ENCODE measurements around the gene FAM240A. TPM values are rescaled to one million over a fixed set of nuclear protein-coding genes. Genes with fewer than 3 reads are reported as not detected.

FAM240A gene
- total and polyA plus RNA-seq, 2 experiments from 2014 or later, result 0.18 TPM; not detected in 1

- Mint-ChIP-seq H3K27me3 (ENCODE audit: insufficient read depth, low read depth, poor library complexity) (peaks cover 9% of the 10 kb centered on the region), H3K36me3 (ENCODE audit: low read depth) (no peaks in the 10 kb centered on the region), H3K4me1 (peaks cover 42% of the 10 kb centered on the region), H3K27ac (no peak overlapping the region), H3K9me3 (no peaks in the 10 kb centered on the region), H3K4me3 (no peak overlapping the region)
- no peaks in the 10 kb centered on the region for H3K9me2 ChIP-seq (ENCODE audit: insufficient read depth)
- no peaks in the 10 kb centered on the region; the same call in 1 of the 2 replicates for H3F3A ChIP-seq (replicated peaks; ENCODE audit: low read depth)
- DNase-seq (ENCODE audit: low spot score) (peak; percentile 67), ATAC-seq (no peak)
- TF ChIP-seq ZNF462 (CRISPR knock-in tag; IDR thresholded peaks at IDR 0.05) (0 out of 2 replicates have a peak, but pooled peaks have one; percentile 33), ZNF114 (CRISPR knock-in tag; IDR thresholded peaks at IDR 0.05) (no peak)
- no peak overlapping the region for H3K4me3 ChIP-seq
- peaks cover 29% of the 10 kb centered on the region for H3K4me1 ChIP-seq (ENCODE audit: insufficient read depth)
- H3K27me3 ChIP-seq (ENCODE audit: insufficient read depth), result no peaks in the 10 kb centered on the region
- no peaks in the 10 kb centered on the region for H3K79me2 ChIP-seq (replicated peaks; ENCODE audit: insufficient read depth)
- H3K36me3 ChIP-seq (ENCODE audit: insufficient read depth), result no peaks in the 10 kb centered on the region
- H3K4me2 ChIP-seq, result no peak overlapping the region
- H2AFZ ChIP-seq, result 0 out of 2 replicates have a peak overlapping the region, but pooled peaks have one; percentile 1
- no peak overlapping the region for H3K27ac ChIP-seq (ENCODE audit: low read depth)
- no peaks in the 10 kb centered on the region for H4K20me1 ChIP-seq (replicated peaks; ENCODE audit: insufficient read depth)
Observed at GRCh38 chr3:46624975-46625490, 12.7 kb downstream of the FAM240A start.

DNA sequence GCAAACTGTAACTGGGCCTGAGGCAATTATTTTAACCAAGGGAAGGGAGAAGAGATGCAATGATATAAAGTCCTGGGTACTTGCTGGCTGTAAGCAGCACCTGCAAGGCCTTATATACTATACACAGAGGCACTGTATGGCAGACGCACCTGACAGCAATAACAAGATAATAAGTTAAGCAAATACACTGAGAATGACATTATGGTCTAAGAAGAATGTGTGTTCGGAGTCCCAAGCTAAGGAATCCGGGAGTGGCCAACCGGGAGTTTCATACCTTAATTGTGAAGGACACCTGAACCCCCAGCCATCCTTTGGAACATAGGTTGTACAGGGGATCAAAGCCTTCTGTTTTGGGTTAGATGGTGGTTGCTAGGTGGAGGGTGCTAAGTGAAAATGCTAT, 13.7 kb downstream of the FAM240A start:
- H3K27ac Mint-ChIP-seq, result no peak overlapping the region
- Histone ChIP-seq H3K36me3 (ENCODE audit: insufficient read depth) (no peaks in the 10 kb centered on the region), H3K27ac (ENCODE audit: low read depth) (no peak overlapping the region), H2AFZ (no peak overlapping the region), H3K4me1 (ENCODE audit: insufficient read depth) (peaks cover 25% of the 10 kb centered on the region), H4K20me1 (replicated peaks; ENCODE audit: insufficient read depth) (no peaks in the 10 kb centered on the region), H3K27me3 (ENCODE audit: insufficient read depth) (no peaks in the 10 kb centered on the region), H3F3A (replicated peaks; ENCODE audit: low read depth) (peaks cover 5% of the 10 kb centered on the region), H3K79me2 (replicated peaks; ENCODE audit: insufficient read depth) (no peaks in the 10 kb centered on the region), H3K9me2 (ENCODE audit: insufficient read depth) (no peaks in the 10 kb centered on the region), H3K4me2 (no peak overlapping the region), H3K4me3 (no peak overlapping the region)
- DNase-seq (ENCODE audit: low spot score) (no peak), ATAC-seq (no peak)
- H3K9me3 Mint-ChIP-seq, result no peaks in the 10 kb centered on the region
- H3K4me3 Mint-ChIP-seq, result no peak overlapping the region
- H3K27me3 Mint-ChIP-seq (ENCODE audit: insufficient read depth, low read depth, poor library complexity), result peaks cover 7% of the 10 kb centered on the region
- H3K4me1 Mint-ChIP-seq, result peaks cover 35% of the 10 kb centered on the region
- peaks cover 3% of the 10 kb centered on the region; the same call in 1 of the 3 replicates for H3K36me3 Mint-ChIP-seq (ENCODE audit: low read depth)
- no peak for TF ChIP-seq ZNF331 (CRISPR knock-in tag; IDR thresholded peaks at IDR 0.05; ENCODE audit: low read depth)
- TF ChIP-seq POLR2AphosphoS5 (IDR thresholded peaks at IDR 0.05; ENCODE audit: low read depth), result no peak
- no peak for TF ChIP-seq ZNF114 (CRISPR knock-in tag; IDR thresholded peaks at IDR 0.05)
- TF ChIP-seq STAT1 (IDR thresholded peaks at IDR 0.05; ENCODE audit: unreplicated experiment), result no peak
- no peak for TF ChIP-seq ZNF462 (CRISPR knock-in tag; IDR thresholded peaks at IDR 0.05)
- no peak for TF ChIP-seq NANOG (IDR thresholded peaks at IDR 0.05; ENCODE audit: borderline replicate concordance)

Measured in GM23338 (cell line).